H1 (cell line): Measurements from ENCODE around the gene NUMB. TPM values are rescaled to one million over a fixed set of nuclear protein-coding genes. Genes with fewer than 3 reads are reported as not detected.
A peak's percentile ranks its signal among the peaks of the same experiment; 100 is the strongest.

Experiments used
- CTCF ChIA-PET: fragments of 300-600 bp; sonication (Branson Sonifier 250); formaldehyde crosslinking; loops from one replicate; lab custom pipeline; 2021; ENCODE audit not compliant: partially characterized antibody; lab: Charles Lee
- POLR2A ChIA-PET: fragments of 300-600 bp; sonication (Branson Sonifier 250); formaldehyde crosslinking; loops from one replicate; lab custom pipeline; 2021; ENCODE audit warnings: inconsistent platforms; ENCODE audit not compliant: partially characterized antibody; lab: Charles Lee
- DNase-seq, 2 experiments: peaks; one replicate each; pipeline versions ENCODE4 v3.0.0 to v3.0.0-alpha.2; 2010 to 2022; ENCODE audit warnings: low spot score in 2 of 2, low read depth in 1 of 2, mixed read lengths in 1 of 2
- FAIRE-seq: peaks from 2 replicates; lab custom pipeline; 2011; peaks lifted over from hg19 to GRCh38; lab: Jason Lieb, UNC
- H2AFZ ChIP-seq: 2 replicates; pipeline ENCODE4 v1.8.1; 2012; ENCODE audit warnings: low read length, inconsistent platforms
- H2AK5ac ChIP-seq: 2 replicates; pipeline ENCODE4 v1.6.1; 2013; ENCODE audit warnings: low read depth, low read length
- H2BK120ac ChIP-seq: replicated peaks from 2 replicates; pipeline ENCODE3; 2013; ENCODE audit warnings: low read depth, low read length, inconsistent platforms
- H2BK12ac ChIP-seq: 2 replicates; pipeline ENCODE4 v1.6.1; 2013; ENCODE audit warnings: low read depth, low read length
- H2BK15ac ChIP-seq: 2 replicates; pipeline ENCODE4 v1.6.1; 2013; ENCODE audit warnings: low read length
- H2BK20ac ChIP-seq: 2 replicates; pipeline ENCODE4 v1.6.1; 2013; ENCODE audit warnings: low read length
- H2BK5ac ChIP-seq: 2 replicates; pipeline ENCODE4 v1.6.1; 2013; ENCODE audit warnings: low read depth, low read length
- H3K14ac ChIP-seq: 2 replicates; pipeline ENCODE4 v1.6.1; 2013; ENCODE audit warnings: inconsistent platforms; ENCODE audit not compliant: insufficient read length
- H3K18ac ChIP-seq: 2 replicates; pipeline ENCODE4 v1.6.1; 2013; ENCODE audit warnings: low read length; ENCODE audit errors: extremely low read depth
- H3K23ac ChIP-seq: 2 replicates; pipeline ENCODE4 v1.6.1; 2013; ENCODE audit warnings: inconsistent platforms; ENCODE audit not compliant: insufficient read length
- H3K23me2 ChIP-seq: 2 replicates; pipeline ENCODE4 v1.6.1; 2013; ENCODE audit warnings: low read depth, low read length
- H3K27ac ChIP-seq: 2 replicates; pipeline ENCODE4 v1.6.1; 2011; ENCODE audit warnings: low read depth, low read length, inconsistent platforms
- H3K27me3 ChIP-seq, 4 experiments: replicated peaks in 1 of 4; 1 replicate in 1 of 4; 2 replicates in 3 of 4; pipeline versions ENCODE4 v1.6.1 to v1.8.1; 2011 to 2013; ENCODE audit warnings: low read length in 3 of 4, mild to moderate bottlenecking in 3 of 4, inconsistent platforms in 2 of 4, mixed read lengths in 2 of 4, moderate library complexity in 1 of 4; ENCODE audit not compliant: control insufficient read depth in 3 of 4, insufficient read depth in 3 of 4; ENCODE audit errors: extremely low read depth in 1 of 4
- H3K36me3 ChIP-seq, 4 experiments: 2 replicates each; pipeline versions ENCODE4 v1.6.1 to v1.8.1; 2011 to 2013; ENCODE audit warnings: mild to moderate bottlenecking in 4 of 4, low read length in 3 of 4, moderate library complexity in 2 of 4, control low read depth in 1 of 4, inconsistent platforms in 1 of 4; ENCODE audit not compliant: insufficient read depth in 4 of 4, control insufficient read depth in 2 of 4
- H3K4ac ChIP-seq: replicated peaks from 2 replicates; pipeline ENCODE3; 2013; ENCODE audit warnings: low read length, low read depth, mixed read lengths, inconsistent platforms; ENCODE audit not compliant: insufficient read length
- H3K4me1 ChIP-seq, 4 experiments: replicated peaks in 1 of 4; 1 replicate in 1 of 4; 2 replicates in 3 of 4; pipeline versions ENCODE4 v1.6.1 to v1.8.1; 2011 to 2013; ENCODE audit warnings: low read length in 3 of 4, inconsistent platforms in 2 of 4, mixed read lengths in 1 of 4; ENCODE audit not compliant: insufficient read depth in 4 of 4, control insufficient read depth in 3 of 4
- H3K4me2 ChIP-seq, 2 experiments: 2 replicates each; pipeline versions ENCODE4 v1.6.1 to v1.8.1; 2011 to 2013; ENCODE audit warnings: low read depth in 2 of 2, low read length in 2 of 2, control low read depth in 1 of 2, inconsistent platforms in 1 of 2, mild to moderate bottlenecking in 1 of 2; ENCODE audit not compliant: insufficient read depth in 1 of 2
- H3K4me3 ChIP-seq, 4 experiments: fragments of 200-600, 300-600 bp in 1 of 4; sonication (generic), shearing (Covaris generic), sonication (Bioruptor Twin) in 1 of 4; 2 replicates each; pipeline versions ENCODE4 v1.5.1 to v1.8.1; 2011 to 2016; ENCODE audit warnings: low read length in 4 of 4, low read depth in 3 of 4, control low read depth in 2 of 4, inconsistent platforms in 2 of 4, mild to moderate bottlenecking in 2 of 4, mixed read lengths in 1 of 4, moderate library complexity in 1 of 4; ENCODE audit not compliant: insufficient read depth in 2 of 4; ENCODE audit errors: extremely low read depth in 1 of 4
- H3K56ac ChIP-seq: replicated peaks from 2 replicates; pipeline ENCODE3; 2013; ENCODE audit warnings: low read depth, mild to moderate bottlenecking, mixed read lengths, low read length, inconsistent platforms; ENCODE audit not compliant: insufficient read length
- H3K79me1 ChIP-seq: 2 replicates; pipeline ENCODE4 v1.6.1; 2013; ENCODE audit warnings: low read depth, low read length, control low read depth
- H3K79me2 ChIP-seq, 2 experiments: 2 replicates each; pipeline versions ENCODE4 v1.6.1 to v1.8.1; 2012 to 2013; ENCODE audit warnings: low read length in 2 of 2, mild to moderate bottlenecking in 2 of 2, inconsistent platforms in 1 of 2; ENCODE audit not compliant: insufficient read depth in 2 of 2, control insufficient read depth in 1 of 2
- H3K9ac ChIP-seq, 4 experiments: replicated peaks in 1 of 4; 1 replicate in 1 of 4; 2 replicates in 3 of 4; pipeline versions ENCODE4 v1.6.1 to v1.8.1; 2011 to 2013; ENCODE audit warnings: low read depth in 3 of 4, low read length in 3 of 4, control low read depth in 2 of 4, mild to moderate bottlenecking in 2 of 4, moderate library complexity in 2 of 4, inconsistent platforms in 1 of 4; ENCODE audit errors: extremely low read depth in 1 of 4
- H3K9me3 ChIP-seq, 2 experiments: 2 replicates each; pipeline versions ENCODE4 v1.6.1 to v1.8.1; 2012 to 2013; ENCODE audit warnings: mild to moderate bottlenecking in 2 of 2, moderate library complexity in 2 of 2, control low read depth in 1 of 2, inconsistent platforms in 1 of 2, low read depth in 1 of 2, low read length in 1 of 2, mixed read lengths in 1 of 2; ENCODE audit not compliant: insufficient read depth in 2 of 2
- H4K20me1 ChIP-seq, 2 experiments: replicated peaks in 1 of 2; 2 replicates each; pipeline versions ENCODE3 to v1.8.1; 2011 to 2013; ENCODE audit warnings: inconsistent platforms in 2 of 2, low read length in 2 of 2, mild to moderate bottlenecking in 1 of 2; ENCODE audit not compliant: insufficient read depth in 2 of 2, control insufficient read depth in 1 of 2
- H4K5ac ChIP-seq: 2 replicates; pipeline ENCODE4 v1.6.1; 2013; ENCODE audit warnings: low read length, low read depth, mixed read lengths, inconsistent platforms; ENCODE audit not compliant: insufficient read length
- H4K8ac ChIP-seq: 2 replicates; pipeline ENCODE4 v1.8.0; 2013; ENCODE audit warnings: mild to moderate bottlenecking, moderate library complexity, low read length, inconsistent platforms; ENCODE audit not compliant: insufficient read depth; ENCODE audit errors: extremely low read depth
- H4K91ac ChIP-seq: replicated peaks from 2 replicates; pipeline ENCODE3; 2013; ENCODE audit warnings: low read length, mixed read lengths, inconsistent platforms; ENCODE audit not compliant: insufficient read length
- CTCF ChIP-seq, 3 experiments: IDR thresholded peaks; 1 replicate in 2 of 3; 2 replicates in 1 of 3; pipeline versions ENCODE4 v1.5.1 to v1.6.1; 2011; ENCODE audit warnings: low read length in 3 of 3, mild to moderate bottlenecking in 3 of 3, inconsistent platforms in 2 of 3, low read depth in 1 of 3, moderate library complexity in 1 of 3; ENCODE audit not compliant: insufficient read depth in 1 of 3; ENCODE audit errors: control extremely low read depth in 1 of 3
- JUND ChIP-seq: IDR thresholded peaks from 2 replicates; pipeline ENCODE4 v1.6.1; 2011; ENCODE audit warnings: mild to moderate bottlenecking, improper control_type of control experiment, low read length
- SRF ChIP-seq: IDR thresholded peaks from 2 replicates; pipeline ENCODE4 v1.6.1; 2011; ENCODE audit warnings: mild to moderate bottlenecking, low read depth, low read length, moderate library complexity
- TAF1 ChIP-seq: IDR thresholded peaks from 2 replicates; pipeline ENCODE4 v1.6.1; 2011; ENCODE audit warnings: mild to moderate bottlenecking, low read depth, low read length
- WGBS, 2 experiments: shearing (Covaris generic) in 1 of 2; methylation state at CpG; one replicate each; pipeline versions ENCODE4 v1.1.6 to v1.1.7; 2013 to 2015; ENCODE audit warnings: low lambda C conversion rate in 2 of 2, mixed read lengths in 2 of 2, inconsistent platforms in 1 of 2, low coverage in 1 of 2, missing lambda C conversion rate in 1 of 2; ENCODE audit not compliant: insufficient replicate concordance in 2 of 2, insufficient coverage in 1 of 2, insufficient read length in 1 of 2; ENCODE audit errors: extremely low coverage in 1 of 2, missing lambda C conversion rate in 1 of 2; 5-methylcytosine and 5-hydroxymethylcytosine counted together
- polyA plus RNA-seq, 7 experiments: library from polyadenylated mRNA; depleted of rRNA in 3 of 7; stranded (reverse) in 5 of 7; unstranded in 2 of 7; fragments of >200 nt in 5 of 7; fragments of 200-250 nt in 2 of 7; gene quantifications; 1 replicate in 5 of 7; 2 replicates in 1 of 7; 4 replicates in 1 of 7; pipeline versions ENCODE4 v1.2.1 to v1.2.3, GENCODE V29; 2011 to 2013; ENCODE audit warnings: missing spikeins in 2 of 7, mixed read lengths in 2 of 7
- total RNA-seq: library from RNA; stranded (reverse); fragmentation: NEBNext Ultra II Directional; extraction: Animal tissue kit (Norgen Biotek cat#: 25700); gene quantifications from 2 replicates; pipeline ENCODE4 v1.2.1, GENCODE V29; 2021

NUMB gene
- total and polyA plus RNA-seq, 2 of the 8 experiments (the other 6 are each of a cell fraction or from before 2014, with no cell fraction given), result 54.3 to 78.1 TPM

- Histone ChIP-seq H3K4me1 (no peaks in the 10 kb centered on the region), H3K23me2 (0 out of 2 replicates have a peak, but pooled peaks cover 2% of the 10 kb centered on the region), H3K9ac (no peak overlapping the region), H3K27ac (no peak overlapping the region), H2BK15ac (no peak overlapping the region), H2BK5ac (no peak overlapping the region), H3K18ac (no peak overlapping the region), H3K36me3 (no peaks in the 10 kb centered on the region), H4K91ac (no peak overlapping the region), H3K27me3 (no peaks in the 10 kb centered on the region), H4K20me1 (no peaks in the 10 kb centered on the region), H2BK12ac (no peak overlapping the region), H2BK20ac (no peak overlapping the region), H4K5ac (no peak overlapping the region), H2AK5ac (no peak overlapping the region), H3K4ac (no peak overlapping the region), H3K4me2 (no peak overlapping the region), H3K23ac (no peak overlapping the region), H3K56ac (no peak overlapping the region), H3K79me2 (no peaks in the 10 kb centered on the region), H2AFZ (no peak overlapping the region), H4K8ac (no peak overlapping the region), H3K4me3 (no peak overlapping the region), H2BK120ac (no peak overlapping the region), H3K14ac (no peak overlapping the region), H3K79me1 (no peaks in the 10 kb centered on the region), H3K9me3 (no peaks in the 10 kb centered on the region)
- ChIA-PET CTCF (interaction anchor here (0.5 to 4.6 kb wide), 49 partner anchors 8 to 956 kb away, joined by 3 to 34 read pairs (median 4); partner anchors contain the start of genes NUMB and RIOX1), POLR2A (interaction anchor here (0.6 to 1.7 kb wide), 7 partner anchors 11 to 304 kb away, joined by 3 to 8 read pairs (median 5); partner anchors contain the start of gene NUMB)
- 72% methylated on average over 18 of the region's 18 CpGs; no CpG with 5 or more reads in 1 of the 2 experiments for WGBS, 2 experiments
- FAIRE-seq, result no peak
- DNase-seq, result no peak
- TF ChIP-seq JUND, result no peak
- no peak for TF ChIP-seq SRF
- no peak for TF ChIP-seq TAF1
- TF ChIP-seq CTCF (IDR thresholded peaks at IDR 0.05; ENCODE audit: control extremely low read depth in 1 of 3, insufficient read depth in 1 of 3, low read depth in 1 of 3, low read length in 3 of 3), result peak in 2 of 3 experiments; percentile 67 to 78; a peak in 3 of 4 replicates
Observed at GRCh38 chr14:73472185-73473114, 14.1 kb upstream of the NUMB start.
